Stimulated activated CD4-positive, alpha-beta T cell treated with anti-CD3 and anti-CD28 coated beads, Interleukin-4, amount 100 ng/mL, for 1 hour (primary cell): ENCODE measurements around the gene CNNM1.

Experiments
- DNase-seq: peaks from one replicate; pipeline ENCODE4 v3.0.0-alpha.2; 2020

Gene CNNM1

GRCh38 chr10:99337901-99338300, 8.7 kb downstream of the CNNM1 start:
- DNase-seq, result no peak

GRCh38 chr10:99339077-99339476, 9.9 kb downstream of the CNNM1 start:
- DNase-seq, result no peak

GRCh38 chr10:99339563-99340047, 10.4 kb downstream of the CNNM1 start:
- no peak for DNase-seq

- DNase-seq, result no peak
Observed at GRCh38 chr10:99340650-99341049, 11.5 kb downstream of the CNNM1 start.

GRCh38 chr10:99341248-99341647, 12.1 kb downstream of the CNNM1 start:
- DNase-seq, result no peak

GRCh38 chr10:99341860-99342490, 12.8 kb downstream of the CNNM1 start:
- DNase-seq, result no peak

GRCh38 chr10:99343262-99343661, 14.1 kb downstream of the CNNM1 start:
- no peak for DNase-seq

GRCh38 chr10:99344715-99345114, 15.6 kb downstream of the CNNM1 start:
- DNase-seq, result no peak

GRCh38 chr10:99345350-99345749, 16.2 kb downstream of the CNNM1 start:
- DNase-seq, result no peak

GRCh38 chr10:99346247-99346646, 17.1 kb downstream of the CNNM1 start:
- DNase-seq, result no peak

GRCh38 chr10:99347672-99348071, 18.5 kb downstream of the CNNM1 start:
- DNase-seq, result no peak

- DNase-seq, result no peak
Observed at GRCh38 chr10:99353182-99353581, 24.0 kb downstream of the CNNM1 start.

GRCh38 chr10:99357691-99358090, 28.5 kb downstream of the CNNM1 start:
- no peak for DNase-seq

GRCh38 chr10:99358101-99358500, 28.9 kb downstream of the CNNM1 start:
- DNase-seq, result no peak

- DNase-seq, result no peak
Observed at GRCh38 chr10:99360934-99361333, 31.8 kb downstream of the CNNM1 start.

GRCh38 chr10:99364125-99364524, 35.0 kb downstream of the CNNM1 start:
- no peak for DNase-seq

- no peak for DNase-seq
Observed at GRCh38 chr10:99365311-99365710, 36.2 kb downstream of the CNNM1 start.

GRCh38 chr10:99365736-99366135, 36.6 kb downstream of the CNNM1 start:
- DNase-seq, result no peak

- no peak for DNase-seq
Observed at GRCh38 chr10:99366666-99367065, 37.5 kb downstream of the CNNM1 start.

GRCh38 chr10:99368646-99369045, 39.5 kb downstream of the CNNM1 start:
- DNase-seq, result no peak

- DNase-seq, result no peak
Observed at GRCh38 chr10:99369126-99369525, 40.0 kb downstream of the CNNM1 start.

- no peak for DNase-seq
Observed at GRCh38 chr10:99369551-99369950, 40.4 kb downstream of the CNNM1 start.

GRCh38 chr10:99370993-99371392, 41.8 kb downstream of the CNNM1 start:
- no peak for DNase-seq

- no peak for DNase-seq
Observed at GRCh38 chr10:99372546-99373271, 43.6 kb downstream of the CNNM1 start.

GRCh38 chr10:99374526-99374925, 45.4 kb downstream of the CNNM1 start:
- no peak for DNase-seq
